H9 (cell line): Measurements from ENCODE around the gene PTPRK. TPM values are rescaled to one million over a fixed set of nuclear protein-coding genes. Genes with fewer than 3 reads are reported as not detected.
A peak's percentile ranks its signal among the peaks of the same experiment; 100 is the strongest.

Experiments
- DNase-seq: peaks from one replicate; pipeline ENCODE4 v3.0.0-alpha.2; 2017
- H2AFZ ChIP-seq: one replicate; pipeline ENCODE4 v1.6.1; 2013; ENCODE audit warnings: mild to moderate bottlenecking, low read length, control low read depth, moderate library complexity
- H2AK5ac ChIP-seq: 2 replicates; pipeline ENCODE4 v1.6.1; 2013; ENCODE audit warnings: low read length, control low read depth, mixed read lengths; ENCODE audit not compliant: insufficient read length
- H2BK120ac ChIP-seq: one replicate; pipeline ENCODE4 v1.6.1; 2013; ENCODE audit warnings: low read depth, mild to moderate bottlenecking, low read length, control low read depth, inconsistent platforms; ENCODE audit not compliant: poor library complexity, severe bottlenecking
- H2BK12ac ChIP-seq: 2 replicates; pipeline ENCODE4 v1.6.1; 2013; ENCODE audit warnings: low read length, control low read depth, mixed read lengths, low read depth; ENCODE audit not compliant: insufficient read length
- H2BK15ac ChIP-seq: 2 replicates; pipeline ENCODE4 v1.6.1; 2013; ENCODE audit warnings: low read depth, low read length, control low read depth
- H2BK20ac ChIP-seq: one replicate; pipeline ENCODE4 v1.6.1; 2013; ENCODE audit warnings: low read depth, mild to moderate bottlenecking, low read length, control low read depth, inconsistent platforms; ENCODE audit not compliant: poor library complexity, severe bottlenecking
- H2BK5ac ChIP-seq: 2 replicates; pipeline ENCODE4 v1.6.1; 2013; ENCODE audit warnings: low read length, control low read depth, mixed read lengths; ENCODE audit not compliant: insufficient read length
- H3K14ac ChIP-seq: 2 replicates; pipeline ENCODE4 v1.6.1; 2013; ENCODE audit warnings: low read length, control low read depth; ENCODE audit not compliant: insufficient read depth
- H3K18ac ChIP-seq: 2 replicates; pipeline ENCODE4 v1.6.1; 2013; ENCODE audit warnings: low read depth, mild to moderate bottlenecking, mixed read lengths, low read length, control low read depth; ENCODE audit not compliant: insufficient read length
- H3K23ac ChIP-seq: 2 replicates; pipeline ENCODE4 v1.6.1; 2013; ENCODE audit warnings: low read length, control low read depth, mixed read lengths, low read depth; ENCODE audit not compliant: insufficient read length
- H3K23me2 ChIP-seq: 2 replicates; pipeline ENCODE4 v1.6.1; 2013; ENCODE audit warnings: low read depth, mild to moderate bottlenecking, mixed read lengths, low read length, control low read depth; ENCODE audit not compliant: insufficient read length, poor library complexity, severe bottlenecking
- H3K27ac ChIP-seq: 2 replicates; pipeline ENCODE4 v1.5.1; 2013; ENCODE audit warnings: low read length, control low read depth, mixed read lengths, low read depth; ENCODE audit not compliant: insufficient read length
- H3K27me3 ChIP-seq: 2 replicates; pipeline ENCODE4 v1.6.1; 2013; ENCODE audit warnings: low read length, control low read depth, inconsistent platforms; ENCODE audit not compliant: insufficient read depth
- H3K4ac ChIP-seq: 2 replicates; pipeline ENCODE4 v1.6.1; 2013; ENCODE audit warnings: low read depth, mild to moderate bottlenecking, control low read depth, inconsistent platforms, low read length, moderate library complexity
- H3K4me1 ChIP-seq: 2 replicates; pipeline ENCODE4 v1.6.1; 2013; ENCODE audit warnings: low read length, control low read depth, inconsistent platforms; ENCODE audit not compliant: insufficient read depth
- H3K4me2 ChIP-seq: 2 replicates; pipeline ENCODE4 v1.6.1; 2013; ENCODE audit warnings: low read length, control low read depth, mixed read lengths; ENCODE audit not compliant: insufficient read length, insufficient read depth
- H3K56ac ChIP-seq: 2 replicates; pipeline ENCODE4 v1.6.1; 2013; ENCODE audit warnings: low read depth, mild to moderate bottlenecking, mixed read lengths, low read length, control low read depth; ENCODE audit not compliant: insufficient read length
- H3K79me1 ChIP-seq: 2 replicates; pipeline ENCODE4 v1.6.1; 2013; ENCODE audit warnings: low read depth, mild to moderate bottlenecking, moderate library complexity, low read length, control low read depth, inconsistent platforms; ENCODE audit not compliant: insufficient read depth, poor library complexity, severe bottlenecking
- H3K79me2 ChIP-seq: 2 replicates; pipeline ENCODE4 v1.6.1; 2013; ENCODE audit warnings: low read length, control low read depth, inconsistent platforms; ENCODE audit not compliant: insufficient read depth
- H3K9ac ChIP-seq: 2 replicates; pipeline ENCODE4 v1.6.1; 2013; ENCODE audit warnings: low read length, control low read depth, mixed read lengths; ENCODE audit not compliant: insufficient read length; ENCODE audit errors: extremely low read depth
- H3K9me3 ChIP-seq: one replicate; pipeline ENCODE4 v1.6.1; 2013; ENCODE audit warnings: low read depth, low read length, inconsistent platforms; ENCODE audit not compliant: control insufficient read depth
- H3T11ph ChIP-seq: one replicate; pipeline ENCODE4 v1.6.1; 2013; ENCODE audit warnings: mild to moderate bottlenecking, low read length, control low read depth, inconsistent platforms
- H4K20me1 ChIP-seq: one replicate; pipeline ENCODE4 v1.6.1; 2013; ENCODE audit not compliant: control insufficient read depth, insufficient read length, insufficient read depth
- H4K5ac ChIP-seq: 2 replicates; pipeline ENCODE4 v1.6.1; 2013; ENCODE audit warnings: low read depth, mild to moderate bottlenecking, mixed read lengths, low read length, control low read depth; ENCODE audit not compliant: insufficient read length
- H4K8ac ChIP-seq: replicated peaks from 2 replicates; pipeline ENCODE4 v1.6.1; 2013; ENCODE audit warnings: low read length, control low read depth, mixed read lengths, low read depth; ENCODE audit not compliant: insufficient read length
- H4K91ac ChIP-seq: 2 replicates; pipeline ENCODE4 v1.6.1; 2013; ENCODE audit warnings: low read depth, mild to moderate bottlenecking, moderate library complexity, mixed read lengths, low read length, control low read depth; ENCODE audit not compliant: insufficient read length
- H3K27ac Mint-ChIP-seq, 3 experiments: 2 replicates in 2 of 3; 3 replicates in 1 of 3; pipeline ENCODE4 v1.8.0; 2020 to 2021; ENCODE audit warnings: mixed read lengths in 3 of 3, mild to moderate bottlenecking in 1 of 3, moderate library complexity in 1 of 3
- H3K27me3 Mint-ChIP-seq: 2 replicates; pipeline ENCODE4 v1.8.0; 2021; ENCODE audit warnings: low read depth, mild to moderate bottlenecking, moderate library complexity, mixed read lengths
- H3K36me3 Mint-ChIP-seq, 3 experiments: 2 replicates in 2 of 3; 3 replicates in 1 of 3; pipeline ENCODE4 v1.8.0; 2020 to 2021; ENCODE audit warnings: low read depth in 3 of 3, mixed read lengths in 3 of 3; ENCODE audit not compliant: insufficient read depth in 1 of 3
- H3K4me1 Mint-ChIP-seq, 2 experiments: 2 replicates each; pipeline ENCODE4 v1.8.0; 2020; ENCODE audit warnings: mixed read lengths in 2 of 2
- H3K4me3 Mint-ChIP-seq, 2 experiments: 2 replicates in 1 of 2; 3 replicates in 1 of 2; pipeline ENCODE4 v1.8.0; 2020 to 2021; ENCODE audit warnings: mild to moderate bottlenecking in 2 of 2, mixed read lengths in 2 of 2, moderate library complexity in 1 of 2
- H3K9me3 Mint-ChIP-seq, 2 experiments: 2 replicates in 1 of 2; 3 replicates in 1 of 2; pipeline ENCODE4 v1.8.0; 2020; ENCODE audit warnings: mild to moderate bottlenecking in 2 of 2, mixed read lengths in 2 of 2, moderate library complexity in 1 of 2
- CTCF ChIP-seq: fragments of 200-600 bp; sonication (generic); conservative IDR thresholded peaks from 3 replicates; pipeline ENCODE4 v1.8.0; 2021; ENCODE audit warnings: antibody characterized with exemption, mild to moderate bottlenecking
- WGBS: extraction: QIAGEN DNeasy Blood & Tissue Kit; methylation state at CpG from one replicate; pipeline ENCODE4 v1.1.7; 2013; ENCODE audit warnings: missing lambda C conversion rate, low lambda C conversion rate, mixed read lengths; ENCODE audit not compliant: insufficient read length; ENCODE audit errors: extremely low coverage; 5-methylcytosine and 5-hydroxymethylcytosine counted together
- total RNA-seq: library from RNA; stranded (reverse); gene quantifications from 2 replicates; pipeline ENCODE4 v1.2.1, GENCODE V29; 2021

PTPRK gene
- total RNA-seq, 1 experiment from 2014 or later: 47.9 TPM

- H3K79me2 ChIP-seq: no peaks in the 10 kb centered on the region
- H3K79me1 ChIP-seq: peaks cover 2% of the 10 kb centered on the region
- no peak overlapping the region for H3K23ac ChIP-seq
- no peak overlapping the region for H3K14ac ChIP-seq
- H2BK20ac ChIP-seq: no peak overlapping the region
- Mint-ChIP-seq H3K27ac (peak overlapping the region in 1 of 3 experiments; percentile 34; a peak in 2 of 7 replicates), H3K36me3 (no peaks in the 10 kb centered on the region; a peak in 1 of 7 replicates), H3K4me1 (peaks cover 29 to 44% of the 10 kb centered on the region in 2 experiments), H3K27me3 (no peaks in the 10 kb centered on the region), H3K9me3 (no peaks in the 10 kb centered on the region), H3K4me3 (no peak overlapping the region)
- no peak overlapping the region for H2BK12ac ChIP-seq
- no peaks in the 10 kb centered on the region for H3K23me2 ChIP-seq
- H2BK5ac ChIP-seq: no peak overlapping the region
- H3K9me3 ChIP-seq: no peaks in the 10 kb centered on the region
- no peak overlapping the region for H2AFZ ChIP-seq
- TF ChIP-seq CTCF: no peak
- no peak overlapping the region for H3K56ac ChIP-seq
- H3K4me1 ChIP-seq: peaks cover 13% of the 10 kb centered on the region; the same call in 1 of the 2 replicates
- H3K27ac ChIP-seq: no peak overlapping the region
- no peak overlapping the region for H3T11ph ChIP-seq
- peak; percentile 32 for DNase-seq
- H3K4ac ChIP-seq: no peak overlapping the region
- no peak overlapping the region for H3K4me2 ChIP-seq
- no peak overlapping the region for H2BK15ac ChIP-seq
- H4K8ac ChIP-seq: no peak overlapping the region
- H2AK5ac ChIP-seq: no peak overlapping the region
- H3K9ac ChIP-seq: no peak overlapping the region
- H4K5ac ChIP-seq: no peak overlapping the region
- no peaks in the 10 kb centered on the region for H3K27me3 ChIP-seq
- no peaks in the 10 kb centered on the region for H4K20me1 ChIP-seq
- H3K18ac ChIP-seq: no peak overlapping the region
- no CpG with 5 or more reads among the region's 2 CpGs for WGBS
- H2BK120ac ChIP-seq: no peak overlapping the region
- no peak overlapping the region for H4K91ac ChIP-seq
Observed at GRCh38 chr6:128282961-128283360, 237.4 kb downstream of the PTPRK start.
